ENCODE results near the gene MTMR10.

The MTMR10 gene

GRCh38 chr15:31013863-31014607 is 22.6 kb upstream of the MTMR10 start:
- no peak for TF ChIP-seq CTCF (IDR thresholded peaks at IDR 0.05; ENCODE audit: low read length, missing control alignments)
- no peak overlapping the region for H3K4me3 ChIP-seq (replicated peaks; ENCODE audit: low read depth, low read length)
- DNase-seq (ENCODE audit: low read depth), result no peak

GRCh38 chr15:31012455-31012854 is 21.0 kb upstream of the MTMR10 start:
- no peak for TF ChIP-seq CTCF (IDR thresholded peaks at IDR 0.05; ENCODE audit: low read length, missing control alignments)
- H3K4me3 ChIP-seq (replicated peaks; ENCODE audit: low read depth, low read length), result no peak overlapping the region

GRCh38 chr15:31010036-31010435 is 18.6 kb upstream of the MTMR10 start:
- H3K4me3 ChIP-seq (replicated peaks; ENCODE audit: low read depth, low read length), result no peak overlapping the region
- no peak for DNase-seq (ENCODE audit: low read depth)
- no peak for TF ChIP-seq CTCF (IDR thresholded peaks at IDR 0.05; ENCODE audit: low read length, missing control alignments)

More at GRCh38 chr15:31012455-31012854, 21.0 kb upstream of the MTMR10 start:
- no peak for DNase-seq (ENCODE audit: low read depth)

- TF ChIP-seq CTCF (IDR thresholded peaks at IDR 0.05; ENCODE audit: low read length, missing control alignments), result no peak
- DNase-seq (ENCODE audit: low read depth), result no peak
- no peak overlapping the region for H3K4me3 ChIP-seq (replicated peaks; ENCODE audit: low read depth, low read length)
These were observed 14.2 kb upstream of the MTMR10 start for GRCh38 chr15:31005660-31006059.

- TF ChIP-seq CTCF (IDR thresholded peaks at IDR 0.05; ENCODE audit: low read length, missing control alignments), result no peak
- no peak overlapping the region for H3K4me3 ChIP-seq (replicated peaks; ENCODE audit: low read depth, low read length)
- no peak for DNase-seq (ENCODE audit: low read depth)
These were observed 12.8 kb upstream of the MTMR10 start for GRCh38 chr15:31004220-31004733.

GRCh38 chr15:31001702-31002101 is 10.3 kb upstream of the MTMR10 start:
- no peak for DNase-seq (ENCODE audit: low read depth)
- H3K4me3 ChIP-seq (replicated peaks; ENCODE audit: low read depth, low read length), result no peak overlapping the region
- TF ChIP-seq CTCF (IDR thresholded peaks at IDR 0.05; ENCODE audit: low read length, missing control alignments), result no peak

GRCh38 chr15:30999729-31000128 is 8.3 kb upstream of the MTMR10 start:
- TF ChIP-seq CTCF (IDR thresholded peaks at IDR 0.05; ENCODE audit: low read length, missing control alignments), result no peak

More at GRCh38 chr15:30999729-31000128, 8.3 kb upstream of the MTMR10 start:
- H3K4me3 ChIP-seq (replicated peaks; ENCODE audit: low read depth, low read length), result no peak overlapping the region
- no peak for DNase-seq (ENCODE audit: low read depth)
